ENCODE data around the gene CHMP4A. TPM values are rescaled to one million over a fixed set of nuclear protein-coding genes. Genes with fewer than 3 reads are reported as not detected.
"Not testable (repeated sequence)": the region's sequence is repeated elsewhere in the genome, so short reads cannot be mapped to it uniquely, and the experiment has no call there.

The CHMP4A gene
- total RNA-seq, 6 experiments from 2014 or later = 32.4 to 41.1 (median 38.8) TPM

GRCh38 chr14:24206260-24207103, 6.8 kb downstream of the CHMP4A start:
- no peak overlapping the region for H3K27ac Mint-ChIP-seq
- H3K36me3 Mint-ChIP-seq (ENCODE audit: low read depth) = peaks cover 61% of the 10 kb centered on the region
- peaks cover 3% of the 10 kb centered on the region for H3K4me1 Mint-ChIP-seq (ENCODE audit: low read depth)
- no peak for DNase-seq
- H3K9me3 Mint-ChIP-seq = peaks cover 7% of the 10 kb centered on the region
- H3K4me3 Mint-ChIP-seq = no peak overlapping the region
- no peaks in the 10 kb centered on the region; the same call in 1 of the 2 replicates for H3K27me3 Mint-ChIP-seq (ENCODE audit: insufficient read depth)
- no peak for TF ChIP-seq CTCF (IDR thresholded peaks at IDR 0.05)

- no peak for TF ChIP-seq CTCF (IDR thresholded peaks at IDR 0.05)
- peaks cover under 1% of the 10 kb centered on the region; the same call in 1 of the 2 replicates for H3K4me1 Mint-ChIP-seq (ENCODE audit: low read depth)
- H3K27me3 Mint-ChIP-seq (ENCODE audit: insufficient read depth) = no peaks in the 10 kb centered on the region; the same call in 1 of the 2 replicates
- no peak overlapping the region for H3K27ac Mint-ChIP-seq
- peaks cover 10% of the 10 kb centered on the region for H3K9me3 Mint-ChIP-seq
- H3K36me3 Mint-ChIP-seq (ENCODE audit: low read depth) = peaks cover 62% of the 10 kb centered on the region
- no peak for DNase-seq
- H3K4me3 Mint-ChIP-seq = no peak overlapping the region
Observed at GRCh38 chr14:24204163-24205146, 8.8 kb downstream of the CHMP4A start.

GRCh38 chr14:24203249-24203886, 9.9 kb downstream of the CHMP4A start:
- not testable (repeated sequence) for DNase-seq; H3K27ac Mint-ChIP-seq; H3K4me3 Mint-ChIP-seq; H3K27me3 Mint-ChIP-seq (ENCODE audit: insufficient read depth)
- Mint-ChIP-seq H3K4me1 (ENCODE audit: low read depth) (peaks cover 11% of the 10 kb centered on the region), H3K9me3 (peaks cover 10% of the 10 kb centered on the region), H3K36me3 (ENCODE audit: low read depth) (peaks cover 71% of the 10 kb centered on the region)

GRCh38 chr14:24202538-24202937, 10.8 kb downstream of the CHMP4A start:
- not testable (repeated sequence) for H3K27ac Mint-ChIP-seq; DNase-seq; H3K27me3 Mint-ChIP-seq (ENCODE audit: insufficient read depth); H3K4me3 Mint-ChIP-seq
- peaks cover 63% of the 10 kb centered on the region for H3K36me3 Mint-ChIP-seq (ENCODE audit: low read depth)
- H3K9me3 Mint-ChIP-seq = peaks cover 10% of the 10 kb centered on the region
- H3K4me1 Mint-ChIP-seq (ENCODE audit: low read depth) = peaks cover 13% of the 10 kb centered on the region

GRCh38 chr14:24198814-24199524, 14.3 kb downstream of the CHMP4A start:
- Mint-ChIP-seq H3K4me1 (ENCODE audit: low read depth) (peaks cover 36% of the 10 kb centered on the region), H3K4me3 (no peak overlapping the region; the same call in 1 of the 2 replicates), H3K27me3 (ENCODE audit: insufficient read depth) (no peaks in the 10 kb centered on the region; the same call in none of the 2 replicates), H3K9me3 (peaks cover 10% of the 10 kb centered on the region), H3K27ac (peak overlapping the region; percentile 35), H3K36me3 (ENCODE audit: low read depth) (peaks cover 50% of the 10 kb centered on the region)
- no peak for TF ChIP-seq CTCF (IDR thresholded peaks at IDR 0.05)
- no peak for DNase-seq
